H54 (cell line): Measurements from ENCODE around the gene RABGAP1L.
"Not testable (repeated sequence)": the region's sequence is repeated elsewhere in the genome, so short reads cannot be mapped to it uniquely, and the experiment has no call there.

Source experiments
- DNase-seq: peaks from one replicate; pipeline ENCODE4 v3.0.0; 2011; ENCODE audit warnings: low spot score, mixed read lengths; ENCODE audit not compliant: insufficient read length
- FAIRE-seq: peaks from 3 replicates; lab custom pipeline; 2011; peaks lifted over from hg19 to GRCh38; lab: Jason Lieb, UNC
- POLR2A ChIP-seq: IDR thresholded peaks from 2 replicates; pipeline ENCODE4 v1.6.1; 2011; ENCODE audit warnings: low read depth, mild to moderate bottlenecking, low read length

Gene RABGAP1L

GRCh38 chr1:174534789-174535188 lies 375.5 kb downstream of the RABGAP1L start:
- DNase-seq (no peak), FAIRE-seq (peak; percentile 11)
- TF ChIP-seq POLR2A, result no peak

DNA sequence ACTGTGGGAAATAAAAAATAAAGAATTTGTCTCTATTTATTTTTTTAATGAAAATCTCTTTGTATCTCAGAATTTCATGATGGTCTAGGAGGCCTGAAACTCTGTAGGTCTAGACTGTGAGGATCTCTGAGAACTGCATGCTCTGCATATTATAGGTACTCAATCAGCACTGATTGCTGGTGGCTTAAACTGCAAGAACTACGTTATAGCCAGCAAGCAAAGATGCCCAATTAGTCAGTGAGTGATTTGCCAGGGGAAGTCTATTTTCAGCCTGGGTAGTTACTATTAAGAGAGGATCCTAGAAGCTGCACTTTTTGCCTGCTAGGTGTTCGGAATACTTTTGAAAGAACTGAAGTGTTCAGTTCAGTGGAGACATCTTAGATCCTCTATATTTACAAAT lies 375.9 kb downstream of the RABGAP1L start:
- TF ChIP-seq POLR2A, result no peak
- DNase-seq (no peak), FAIRE-seq (peak; percentile 36)

GRCh38 chr1:174543421-174543820 lies 384.1 kb downstream of the RABGAP1L start:
- not testable (repeated sequence) for DNase-seq, FAIRE-seq

DNA sequence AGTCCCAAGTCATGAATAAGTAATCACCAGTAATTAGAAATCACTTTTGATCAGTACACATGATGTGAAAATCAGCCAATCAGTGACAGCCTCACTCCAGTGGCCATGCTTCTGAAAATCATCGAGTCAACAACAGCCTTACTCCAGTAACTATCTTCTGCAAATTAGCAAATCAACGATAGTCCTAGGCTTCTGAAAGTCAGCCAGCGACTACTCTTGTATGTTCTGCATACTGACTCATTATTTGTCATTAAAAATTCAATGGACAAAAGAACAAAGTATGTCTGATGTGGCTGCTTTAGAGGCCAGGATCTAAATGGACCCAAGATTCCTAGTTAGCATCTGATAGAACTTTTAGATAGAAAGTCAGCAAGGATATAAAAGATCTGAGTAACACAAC lies 391.0 kb downstream of the RABGAP1L start:
- FAIRE-seq, result no peak

GRCh38 chr1:174556392-174556791 lies 397.1 kb downstream of the RABGAP1L start:
- FAIRE-seq (no peak), DNase-seq (no peak)
- no peak for TF ChIP-seq POLR2A

More for the DNA sequence above, 391.0 kb downstream of the RABGAP1L start:
- DNase-seq, result no peak
- TF ChIP-seq POLR2A, result no peak

DNA sequence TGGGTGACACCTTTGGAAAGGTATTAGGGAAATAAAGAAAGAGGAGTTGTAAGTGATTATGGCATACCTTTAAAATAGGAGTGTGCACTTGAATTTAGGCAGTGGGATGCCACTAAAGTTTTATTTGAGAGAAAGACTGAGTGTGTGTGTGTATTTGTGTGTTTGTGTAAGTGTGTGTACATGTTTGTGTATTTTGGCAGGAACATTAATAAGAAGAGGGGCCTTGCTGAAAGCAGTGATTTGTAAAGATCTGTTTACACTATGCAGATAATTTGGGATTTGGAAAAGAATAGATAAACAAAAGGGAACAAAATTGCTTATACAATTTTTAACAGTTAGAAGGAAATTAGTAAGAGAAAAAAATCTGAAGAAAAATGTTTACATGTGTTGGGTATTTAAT lies 409.2 kb downstream of the RABGAP1L start:
- TF ChIP-seq POLR2A, result no peak
- DNase-seq (no peak), FAIRE-seq (no peak)

GRCh38 chr1:174569240-174569639 lies 409.9 kb downstream of the RABGAP1L start:
- DNase-seq, result no peak
- no peak for FAIRE-seq
- TF ChIP-seq POLR2A, result no peak

DNA sequence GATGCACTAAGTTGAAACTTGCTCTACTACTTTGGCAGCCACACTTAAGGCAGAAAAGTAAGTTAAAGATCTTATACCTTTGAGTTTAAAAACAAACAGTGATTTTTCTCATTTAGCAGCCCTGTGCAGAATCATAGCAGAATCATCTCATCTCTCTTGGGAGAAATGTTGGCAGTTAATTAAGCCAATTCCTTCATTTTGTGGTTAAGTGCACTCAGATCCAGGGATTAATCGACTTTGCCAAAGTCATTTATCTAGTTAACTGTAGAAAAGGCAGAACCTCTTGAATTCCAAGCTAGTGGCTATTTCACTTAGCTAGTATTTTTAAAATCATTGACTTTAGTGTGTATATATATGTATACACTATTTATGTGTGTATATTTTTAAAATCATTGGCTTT lies 413.5 kb downstream of the RABGAP1L start:
- no peak for FAIRE-seq
- no peak for DNase-seq
- no peak for TF ChIP-seq POLR2A

DNA sequence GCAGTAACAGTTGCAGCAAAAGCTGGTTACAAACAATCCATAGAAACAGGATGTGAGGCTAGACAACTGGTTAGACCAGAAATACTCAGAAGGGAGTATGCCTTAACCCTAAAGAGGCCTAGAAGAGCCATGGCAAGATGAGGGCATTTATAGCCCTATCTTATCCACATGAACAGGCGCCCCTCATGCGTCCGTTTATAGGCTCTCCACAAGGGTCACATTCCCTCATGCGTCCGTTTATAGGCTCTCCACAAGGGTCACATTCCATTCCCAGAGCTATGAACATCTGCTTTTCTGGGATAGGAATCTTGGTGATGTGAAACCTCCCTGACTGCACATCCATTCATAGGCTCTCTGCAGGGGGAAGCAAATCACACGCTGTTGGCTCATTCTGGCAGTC lies 416.8 kb downstream of the RABGAP1L start:
- FAIRE-seq, DNase-seq: not testable (repeated sequence)

DNA sequence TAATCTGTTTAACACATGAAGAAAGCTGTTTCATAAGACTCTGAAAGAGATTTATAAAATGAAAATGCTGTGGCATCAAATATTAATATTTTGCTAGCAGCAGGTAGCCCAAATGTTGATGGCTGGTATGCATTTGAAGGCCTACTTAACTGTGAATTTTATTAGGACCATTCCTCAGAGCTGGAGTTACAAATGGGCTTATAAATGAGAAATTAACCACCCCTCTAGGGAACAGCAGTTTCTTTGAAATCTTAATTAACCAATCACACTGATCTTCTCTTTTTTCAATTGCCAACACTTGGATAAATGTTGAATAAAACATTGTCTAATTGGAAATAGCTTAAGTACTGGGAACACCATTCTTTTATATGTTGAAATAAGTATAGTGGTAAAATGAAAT lies 418.4 kb downstream of the RABGAP1L start:
- TF ChIP-seq POLR2A, result no peak
- no peak for DNase-seq
- no peak for FAIRE-seq

GRCh38 chr1:174580801-174581200 lies 421.5 kb downstream of the RABGAP1L start:
- TF ChIP-seq POLR2A, result no peak
- no peak for FAIRE-seq
- no peak for DNase-seq

DNA sequence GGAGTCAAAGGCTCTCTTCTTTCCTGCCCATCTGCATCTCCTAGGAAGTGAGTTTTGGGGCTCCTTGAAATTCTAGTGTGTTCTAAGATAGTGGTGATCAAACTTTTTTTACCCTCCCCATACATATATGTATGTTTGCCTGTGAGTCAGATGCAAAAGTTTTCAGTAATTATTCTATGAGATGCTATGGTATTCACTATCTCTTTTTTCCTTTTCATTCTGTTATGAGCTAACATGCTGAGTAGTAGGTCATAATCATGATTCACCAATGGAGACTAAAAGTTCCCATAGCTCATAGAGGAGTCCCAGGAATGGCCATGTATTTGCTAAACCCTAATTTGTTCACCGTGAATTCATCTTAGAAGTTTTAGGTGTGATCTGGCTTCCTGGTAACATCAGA lies 424.0 kb downstream of the RABGAP1L start:
- DNase-seq (no peak), FAIRE-seq (no peak)
- no peak for TF ChIP-seq POLR2A

DNA sequence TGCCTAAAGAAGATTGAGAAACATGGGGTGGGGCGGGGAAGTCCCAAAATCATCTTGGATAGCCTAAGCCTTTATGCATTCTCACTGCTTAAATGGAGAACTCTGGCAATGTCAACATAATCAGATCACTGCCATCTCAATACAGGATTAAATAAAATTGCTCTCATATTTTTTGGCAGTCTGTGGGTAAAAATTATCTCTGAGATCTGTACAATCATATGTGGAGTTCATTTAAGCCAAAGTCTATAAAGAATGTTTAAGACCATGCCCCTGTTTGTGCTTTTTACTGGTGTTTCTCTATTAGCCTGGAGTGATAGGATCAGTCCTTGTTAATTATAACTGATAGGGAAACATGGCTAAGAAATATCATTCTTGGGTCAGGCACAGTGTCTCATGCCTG lies 424.8 kb downstream of the RABGAP1L start:
- FAIRE-seq, result no peak
- no peak for TF ChIP-seq POLR2A
- DNase-seq, result no peak

- DNase-seq, FAIRE-seq: not testable (repeated sequence)
Observed at GRCh38 chr1:174588618-174589017, 429.3 kb downstream of the RABGAP1L start.

DNA sequence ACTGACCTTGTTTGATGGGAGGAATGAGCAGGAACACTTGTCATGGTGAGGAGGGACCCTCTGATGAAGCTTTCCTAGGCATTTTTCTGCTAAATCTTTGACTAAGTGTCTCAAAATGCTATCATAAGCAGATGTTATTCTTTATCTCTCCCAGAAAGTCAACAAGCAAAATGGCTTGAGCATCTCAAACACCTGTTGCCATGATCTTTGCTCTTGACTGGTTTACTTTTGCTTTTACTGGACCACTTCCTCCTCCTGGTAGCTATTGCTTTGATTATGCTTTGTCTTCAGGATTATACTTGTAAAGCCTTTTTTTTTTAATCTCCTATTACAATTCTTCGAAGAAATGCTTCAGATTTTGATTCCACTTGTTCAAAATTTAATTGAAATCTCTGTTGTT lies 445.9 kb downstream of the RABGAP1L start:
- TF ChIP-seq POLR2A, result no peak
- DNase-seq (no peak), FAIRE-seq (no peak)

DNA sequence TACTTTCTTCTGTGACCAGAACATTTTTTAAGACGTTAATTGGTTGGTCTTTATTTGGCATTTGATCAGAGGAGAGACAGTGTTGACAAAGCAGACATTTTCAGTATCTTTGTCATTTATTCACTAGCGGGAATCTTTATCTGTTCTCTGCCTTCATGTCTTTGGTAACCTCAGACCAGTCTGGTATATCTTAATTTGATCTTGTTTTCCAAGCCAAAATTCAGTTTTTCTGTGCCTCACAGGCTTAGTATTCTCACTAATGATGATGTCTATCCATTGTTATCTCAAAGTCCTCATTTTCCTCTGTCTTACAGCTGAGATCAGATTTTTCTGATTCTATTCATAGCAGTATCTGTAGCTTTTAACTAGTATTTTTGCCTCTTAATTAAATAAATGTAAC lies 447.2 kb downstream of the RABGAP1L start:
- no peak for TF ChIP-seq POLR2A
- DNase-seq, result no peak
- FAIRE-seq, result no peak

GRCh38 chr1:174617905-174618304 lies 458.6 kb downstream of the RABGAP1L start:
- FAIRE-seq, DNase-seq: not testable (repeated sequence)
